Vagina (tissue), 2 donors: ENCODE data around the gene WWOX. TPM values are rescaled to one million over a fixed set of nuclear protein-coding genes. Genes with fewer than 3 reads are reported as not detected.
"Not testable (repeated sequence)": the region's sequence is repeated elsewhere in the genome, so short reads cannot be mapped to it uniquely, and the experiment has no call there.

ENCODE experiments used
- DNase-seq, 2 donors: peaks; one replicate each; pipeline ENCODE4 v3.0.0-alpha.2; 2017; ENCODE audit errors: extremely low spot score in 2 of 2
- H3K27ac ChIP-seq: fragments of 200-600 bp; sonication (generic); one replicate; pipeline ENCODE4 v1.5.1; 2019
- H3K27me3 ChIP-seq: fragments of 200-600 bp; sonication (generic); one replicate; pipeline ENCODE4 v1.5.1; 2019
- H3K36me3 ChIP-seq, 2 donors: fragments of 200-600 bp; sonication (generic); one replicate each; pipeline ENCODE4 v1.5.1; 2017 to 2019
- H3K4me1 ChIP-seq: fragments of 200-600 bp; sonication (generic); one replicate; pipeline ENCODE4 v1.5.1; 2019
- H3K4me3 ChIP-seq, 2 donors: fragments of 200-600 bp; sonication (generic); 1 replicate in 1 of 2; 2 replicates in 1 of 2; pipeline ENCODE4 v1.5.1; 2016 to 2019
- H3K9me3 ChIP-seq: fragments of 200-600 bp; sonication (generic); one replicate; pipeline ENCODE4 v1.5.1; 2019
- CTCF ChIP-seq, 3 experiments: fragments of 450-650 bp in 2 of 3; fragments of 200-600 bp in 1 of 3; sonication (generic) in 1 of 3; IDR thresholded peaks; one replicate each; pipeline ENCODE4 v1.5.1; 2017 to 2019; ENCODE audit warnings: antibody characterized with exemption in 3 of 3, mild to moderate bottlenecking in 2 of 3, moderate library complexity in 2 of 3
- POLR2A ChIP-seq, 2 donors: fragments of 450-650 bp; IDR thresholded peaks; one replicate each; pipeline ENCODE4 v1.6.1; 2017; ENCODE audit warnings: antibody characterized with exemption in 2 of 2, mild to moderate bottlenecking in 2 of 2, moderate library complexity in 2 of 2
- POLR2AphosphoS5 ChIP-seq, 2 donors: sonication (generic); formaldehyde crosslinking; IDR thresholded peaks; one replicate each; pipeline ENCODE4 v1.9.0; 2017; ENCODE audit warnings: antibody characterized with exemption in 2 of 2, mild to moderate bottlenecking in 2 of 2, low read depth in 1 of 2; ENCODE audit not compliant: insufficient read depth in 1 of 2
- intact Hi-C: fragments of 100-400 bp; cut with DNase I; formaldehyde crosslinking; loops from one replicate; pipeline ENCODE4 v1.15.1; 2023
- total RNA-seq: library from RNA; depleted of rRNA; stranded (reverse); fragments of >200 nt; gene quantifications from one replicate; pipeline ENCODE4 v1.2.3, GENCODE V29; 2016

Gene WWOX
- total RNA-seq, 1 donor from 2014 or later, result 33.1 TPM

GRCh38 chr16:79051313-79051712 is 951.9 kb downstream of the WWOX start:
- no peaks in the 10 kb centered on the region for H3K27me3 ChIP-seq
- no peak for DNase-seq
- intact Hi-C loops, result no loop called here
- no peak overlapping the region for H3K27ac ChIP-seq
- peaks cover 6% of the 10 kb centered on the region for H3K4me1 ChIP-seq
- H3K36me3 ChIP-seq, result no peaks in the 10 kb centered on the region
- H3K9me3 ChIP-seq, result no peaks in the 10 kb centered on the region
- no peak for TF ChIP-seq POLR2A (IDR thresholded peaks at IDR 0.05)
- TF ChIP-seq POLR2AphosphoS5 (IDR thresholded peaks at IDR 0.05; ENCODE audit: insufficient read depth in 1 of 2, low read depth in 1 of 2), result no peak
- no peak for TF ChIP-seq CTCF (IDR thresholded peaks at IDR 0.05)
- H3K4me3 ChIP-seq, result no peak overlapping the region

GRCh38 chr16:79052198-79052597 is 952.7 kb downstream of the WWOX start:
- H3K4me1 ChIP-seq, intact Hi-C loops, H3K27ac ChIP-seq, H3K4me3 ChIP-seq, H3K36me3 ChIP-seq, DNase-seq, H3K27me3 ChIP-seq, H3K9me3 ChIP-seq: not testable (repeated sequence)

- intact Hi-C loops, result no loop called here
- no peaks in the 10 kb centered on the region for H3K27me3 ChIP-seq
- H3K4me1 ChIP-seq, result peaks cover 6% of the 10 kb centered on the region
- TF ChIP-seq POLR2A (IDR thresholded peaks at IDR 0.05) (no peak), POLR2AphosphoS5 (IDR thresholded peaks at IDR 0.05; ENCODE audit: insufficient read depth in 1 of 2, low read depth in 1 of 2) (no peak), CTCF (IDR thresholded peaks at IDR 0.05) (no peak)
- H3K36me3 ChIP-seq, result no peaks in the 10 kb centered on the region
- no peak for DNase-seq
- no peaks in the 10 kb centered on the region for H3K9me3 ChIP-seq
- no peak overlapping the region for H3K4me3 ChIP-seq
- H3K27ac ChIP-seq, result no peak overlapping the region
Measured at GRCh38 chr16:79053577-79053976, 954.1 kb downstream of the WWOX start.

- no peaks in the 10 kb centered on the region for H3K27me3 ChIP-seq
- no peaks in the 10 kb centered on the region for H3K36me3 ChIP-seq
- intact Hi-C loops, result no loop called here
- TF ChIP-seq CTCF (IDR thresholded peaks at IDR 0.05) (no peak), POLR2A (IDR thresholded peaks at IDR 0.05) (no peak), POLR2AphosphoS5 (IDR thresholded peaks at IDR 0.05; ENCODE audit: insufficient read depth in 1 of 2, low read depth in 1 of 2) (no peak)
- H3K4me1 ChIP-seq, result peaks cover 6% of the 10 kb centered on the region
- no peaks in the 10 kb centered on the region for H3K9me3 ChIP-seq
- no peak overlapping the region for H3K27ac ChIP-seq
- DNase-seq, result peak in 1 of 2 donors; percentile 44
- no peak overlapping the region for H3K4me3 ChIP-seq
Measured at GRCh38 chr16:79054211-79054984, 954.9 kb downstream of the WWOX start.

- H3K36me3 ChIP-seq, result no peaks in the 10 kb centered on the region
- TF ChIP-seq POLR2A (IDR thresholded peaks at IDR 0.05), result no peak
- no peak for TF ChIP-seq CTCF (IDR thresholded peaks at IDR 0.05)
- TF ChIP-seq POLR2AphosphoS5 (IDR thresholded peaks at IDR 0.05; ENCODE audit: insufficient read depth in 1 of 2, low read depth in 1 of 2), result no peak
- H3K4me3 ChIP-seq, result no peak overlapping the region
- intact Hi-C loops, result no loop called here
- H3K27ac ChIP-seq, result no peak overlapping the region
- DNase-seq, result peak in 1 of 2 donors; percentile 27
- no peaks in the 10 kb centered on the region for H3K27me3 ChIP-seq
- no peaks in the 10 kb centered on the region for H3K9me3 ChIP-seq
- peaks cover 6% of the 10 kb centered on the region for H3K4me1 ChIP-seq
Measured at GRCh38 chr16:79055251-79055970, 956.0 kb downstream of the WWOX start.
